ENCODE measurements around the gene CSTF2.

DNA sequence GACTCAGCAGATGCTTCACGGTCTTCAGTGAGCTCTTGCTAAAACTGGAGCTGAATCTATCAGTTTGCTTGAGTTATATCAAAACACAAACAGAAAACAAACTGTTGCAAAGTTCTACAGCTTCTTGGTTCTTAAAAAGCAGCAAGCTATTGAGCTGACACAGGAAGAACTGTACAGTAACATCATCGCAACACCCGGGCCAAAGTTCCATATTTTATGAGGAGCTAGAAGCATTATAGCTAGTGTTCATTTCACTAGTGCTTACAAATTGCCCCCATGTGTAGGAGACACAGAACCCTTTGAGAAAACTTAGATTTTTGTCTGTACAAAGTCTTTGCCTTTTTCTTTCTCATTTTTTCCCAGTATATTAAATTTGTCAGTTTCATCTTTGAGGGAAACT lies 17.3 kb upstream of the CSTF2 start:
- TF ChIP-seq CTBP1 (IDR thresholded peaks at IDR 0.05; ENCODE audit: borderline replicate concordance): no peak
- no peak for TF ChIP-seq SP1 (IDR thresholded peaks at IDR 0.05)
- TF ChIP-seq BHLHE40 (IDR thresholded peaks at IDR 0.05; ENCODE audit: borderline replicate concordance): no peak

Data from HEK293T (cell line).